SK-N-SH (cell line): ENCODE data around the gene MYADML2. TPM values are rescaled to one million over a fixed set of nuclear protein-coding genes. Genes with fewer than 3 reads are reported as not detected.

Experiments
- CTCF ChIA-PET: fragments of 300-600, 350-600 bp; formaldehyde crosslinking; extraction: SDS; loops from one replicate; lab custom pipeline; 2021; lab: Yijun Ruan, JAX
- POLR2A ChIA-PET: fragments of 350-600 bp; sonication (Branson Sonifier 250); formaldehyde crosslinking; extraction: SDS; loops from one replicate; lab custom pipeline; 2020; ENCODE audit warnings: antibody characterized with exemption, inconsistent platforms; lab: Yijun Ruan, JAX
- DNase-seq: peaks from one replicate; pipeline ENCODE4 v3.0.0; 2012
- H2AFZ ChIP-seq: fragments of 200-600 bp; sonication (generic); 2 replicates; pipeline ENCODE4 v1.8.1; 2016; ENCODE audit warnings: antibody characterized with exemption, mild to moderate bottlenecking, low read depth
- H3F3A ChIP-seq: fragments of 200-600 bp; sonication (generic); replicated peaks from 2 replicates; pipeline ENCODE3; 2016; ENCODE audit warnings: antibody characterized with exemption, mild to moderate bottlenecking; ENCODE audit not compliant: insufficient read depth
- H3K27ac ChIP-seq, 2 experiments: fragments of 200-500 bp in 1 of 2; fragments of 200-600 bp in 1 of 2; sonication (Bioruptor generic) in 1 of 2; sonication (generic), shearing (Covaris generic) in 1 of 2; 2 replicates each; pipeline versions ENCODE4 v1.5.1 to v1.6.1; 2014 to 2016; ENCODE audit warnings: low read depth in 2 of 2, inconsistent platforms in 1 of 2, low read length in 1 of 2, mild to moderate bottlenecking in 1 of 2, mixed read lengths in 1 of 2
- H3K27me3 ChIP-seq: fragments of 200-600 bp; sonication (generic), shearing (Covaris generic); 2 replicates; pipeline ENCODE4 v1.6.1; 2016; ENCODE audit warnings: mixed run types; ENCODE audit not compliant: insufficient read depth
- H3K36me3 ChIP-seq, 2 experiments: fragments of 200-500 bp in 1 of 2; fragments of 200-600 bp in 1 of 2; sonication (Bioruptor generic) in 1 of 2; sonication (generic) in 1 of 2; replicated peaks in 1 of 2; 2 replicates each; pipeline versions ENCODE3 to v1.5.1; 2014 to 2016; ENCODE audit warnings: low read length in 1 of 2, mild to moderate bottlenecking in 1 of 2; ENCODE audit not compliant: insufficient read depth in 2 of 2, control insufficient read depth in 1 of 2
- H3K4me1 ChIP-seq, 2 experiments: fragments of 200-500 bp in 1 of 2; fragments of 200-600 bp in 1 of 2; sonication (Bioruptor generic) in 1 of 2; sonication (generic), shearing (Covaris generic) in 1 of 2; 2 replicates each; pipeline versions ENCODE4 v1.5.1 to v1.6.1; 2014 to 2016; ENCODE audit warnings: low read depth in 1 of 2, low read length in 1 of 2, mixed run types in 1 of 2; ENCODE audit not compliant: insufficient read depth in 2 of 2, control insufficient read depth in 1 of 2
- H3K4me2 ChIP-seq: fragments of 200-600 bp; sonication (generic), shearing (Covaris generic); 2 replicates; pipeline ENCODE4 v1.6.1; 2017; ENCODE audit warnings: mixed run types
- H3K4me3 ChIP-seq, 2 experiments: fragments of 200-500 bp in 1 of 2; fragments of 200-600 bp in 1 of 2; sonication (Bioruptor generic) in 1 of 2; sonication (generic), shearing (Covaris generic) in 1 of 2; 2 replicates each; pipeline versions ENCODE4 v1.5.1 to v1.8.1; 2014 to 2016; ENCODE audit warnings: low read depth in 2 of 2, inconsistent platforms in 1 of 2, low read length in 1 of 2, mild to moderate bottlenecking in 1 of 2, mixed read lengths in 1 of 2, moderate library complexity in 1 of 2
- H3K79me2 ChIP-seq: fragments of 200-600 bp; sonication (generic); 2 replicates; pipeline ENCODE4 v1.8.1; 2017; ENCODE audit warnings: mild to moderate bottlenecking; ENCODE audit not compliant: insufficient read depth
- H3K9ac ChIP-seq: fragments of 200-600 bp; sonication (generic); 2 replicates; pipeline ENCODE4 v1.6.1; 2017; ENCODE audit warnings: mixed run types
- H3K9me2 ChIP-seq: fragments of 200-600 bp; sonication (generic); 2 replicates; pipeline ENCODE4 v1.6.1; 2017; ENCODE audit warnings: mixed run types
- H3K9me3 ChIP-seq: fragments of 200-600 bp; sonication (generic); 2 replicates; pipeline ENCODE4 v1.6.1; 2017; ENCODE audit warnings: mixed run types, mild to moderate bottlenecking, moderate library complexity
- H4K20me1 ChIP-seq: fragments of 200-600 bp; sonication (generic); 2 replicates; pipeline ENCODE4 v1.6.1; 2017; ENCODE audit warnings: mild to moderate bottlenecking, mixed run types; ENCODE audit not compliant: insufficient read depth
- EZH2phosphoT487 ChIP-seq: fragments of 200-600 bp; sonication (generic); IDR thresholded peaks from 2 replicates; pipeline ENCODE4 v1.6.1; 2017; ENCODE audit warnings: low read depth, mixed run types, mild to moderate bottlenecking, antibody characterized with exemption, moderate library complexity, borderline replicate concordance
- FOSL2 ChIP-seq: IDR thresholded peaks from 2 replicates; pipeline ENCODE4 v1.4.0; 2012; ENCODE audit warnings: low read depth, mild to moderate bottlenecking, moderate library complexity, borderline replicate concordance
- FOXJ3 ChIP-seq: sonication (generic); formaldehyde crosslinking; IDR thresholded peaks from 2 replicates; pipeline ENCODE4 v1.5.1; 2020; ENCODE audit warnings: mild to moderate bottlenecking, missing genetic modification reagents
- FOXM1 ChIP-seq: IDR thresholded peaks from 2 replicates; pipeline ENCODE4 v1.4.0; 2012; ENCODE audit warnings: low read depth, mild to moderate bottlenecking
- GABPA ChIP-seq: IDR thresholded peaks from 2 replicates; pipeline ENCODE4 v1.4.0; 2012; ENCODE audit warnings: low read depth, mild to moderate bottlenecking
- IRF3 ChIP-seq: fragments of 150-350 bp; IDR thresholded peaks from 2 replicates; pipeline ENCODE4 v1.6.1; 2016; ENCODE audit warnings: mild to moderate bottlenecking, low read depth, low read length
- JUND ChIP-seq: IDR thresholded peaks from 2 replicates; pipeline ENCODE4 v1.4.0; 2012
- MAX ChIP-seq: IDR thresholded peaks from 2 replicates; pipeline ENCODE4 v1.4.0; 2012; ENCODE audit warnings: low read depth
- MEF2A ChIP-seq: IDR thresholded peaks from 2 replicates; pipeline ENCODE4 v1.4.0; 2012; ENCODE audit warnings: low read depth, borderline replicate concordance
- MXI1 ChIP-seq: IDR thresholded peaks from 2 replicates; pipeline ENCODE4 v1.6.1; 2012; ENCODE audit warnings: mild to moderate bottlenecking, low read depth, low read length, improper control_type of control experiment
- NFIC ChIP-seq: IDR thresholded peaks from 2 replicates; pipeline ENCODE4 v1.4.0; 2012; ENCODE audit warnings: borderline replicate concordance
- NRF1 ChIP-seq: IDR thresholded peaks from 2 replicates; pipeline ENCODE4 v1.6.1; 2012; ENCODE audit warnings: low read depth, mild to moderate bottlenecking, low read length
- POLR2AphosphoS5 ChIP-seq: IDR thresholded peaks from 2 replicates; pipeline ENCODE4 v1.6.1; 2012; ENCODE audit warnings: low read depth, low read length
- RCOR1 ChIP-seq: fragments of 150-350 bp; IDR thresholded peaks from 2 replicates; pipeline ENCODE4 v1.6.1; 2017; ENCODE audit warnings: antibody characterized with exemption, low read length
- REST ChIP-seq: IDR thresholded peaks from 2 replicates; pipeline ENCODE4 v1.6.1; 2012; ENCODE audit warnings: mild to moderate bottlenecking, low read depth, low read length, moderate library complexity
- RFX5 ChIP-seq: IDR thresholded peaks from 2 replicates; pipeline ENCODE4 v1.6.1; 2012; ENCODE audit warnings: mild to moderate bottlenecking, improper control_type of control experiment, low read length
- SIN3A ChIP-seq: IDR thresholded peaks from 2 replicates; pipeline ENCODE4 v1.6.1; 2012; ENCODE audit warnings: low read depth, mild to moderate bottlenecking, low read length, moderate library complexity, borderline replicate concordance
- SMC3 ChIP-seq: IDR thresholded peaks from 2 replicates; pipeline ENCODE4 v1.6.1; 2012; ENCODE audit warnings: low read depth, low read length, improper control_type of control experiment
- TCF12 ChIP-seq: IDR thresholded peaks from 2 replicates; pipeline ENCODE4 v1.4.0; 2012
- ZBTB33 ChIP-seq: IDR thresholded peaks from 2 replicates; pipeline ENCODE4 v1.4.0; 2012; ENCODE audit warnings: low read depth, borderline replicate concordance
- WGBS: methylation state at CpG from one replicate; pipeline ENCODE4 v1.1.6; 2017; ENCODE audit warnings: low lambda C conversion rate; 5-methylcytosine and 5-hydroxymethylcytosine counted together
- polyA plus RNA-seq, 3 experiments: library from polyadenylated mRNA; depleted of rRNA; stranded (reverse); fragments of >200 nt; gene quantifications; 2 replicates each; pipeline ENCODE4 v1.2.3, GENCODE V29; 2012

Gene MYADML2
- polyA plus RNA-seq, 1 of the 3 experiments (the other 2 are of a cell fraction) = not detected

- peaks cover 31% of the 10 kb centered on the region for H3F3A ChIP-seq
- H3K36me3 ChIP-seq = peaks cover 25 to 73% of the 10 kb centered on the region in 2 experiments
Observed at GRCh38 chr17:81916234-81917001, 30.6 kb downstream of the MYADML2 start.

GRCh38 chr17:81915331-81915730 is 31.7 kb downstream of the MYADML2 start:
- Histone ChIP-seq H4K20me1 (peaks cover 53% of the 10 kb centered on the region), H3K4me1 (peaks cover 10 to 30% of the 10 kb centered on the region in 2 experiments), H3K9me2 (no peaks in the 10 kb centered on the region), H2AFZ (no peak overlapping the region), H3K4me2 (no peak overlapping the region), H3K27ac (no peak overlapping the region), H3K79me2 (peaks cover 55% of the 10 kb centered on the region), H3K9me3 (no peaks in the 10 kb centered on the region), H3K36me3 (peaks cover 21 to 62% of the 10 kb centered on the region in 2 experiments), H3K27me3 (no peaks in the 10 kb centered on the region), H3F3A (peaks cover 28% of the 10 kb centered on the region), H3K4me3 (no peak overlapping the region), H3K9ac (no peak overlapping the region)
- CTCF ChIA-PET = interaction anchor here (1.0 to 3.4 kb wide), 3 partner anchors 12 to 106 kb away, joined by 3 to 22 read pairs (median 3); partner anchors contain the start of gene MAFG
- no peak for DNase-seq
- POLR2A ChIA-PET = interaction anchor here (1.0 kb wide), 1 partner anchor 106 kb away, joined by 3 read pairs; no protein-coding TSS in a partner anchor
- TF ChIP-seq SIN3A (no peak), MEF2A (no peak), NFIC (no peak), TCF12 (no peak), ZBTB33 (no peak), RFX5 (no peak), REST (no peak), MXI1 (no peak), IRF3 (no peak), POLR2AphosphoS5 (no peak), NRF1 (no peak), FOXJ3 (CRISPR knock-in tag) (no peak), GABPA (no peak), FOXM1 (no peak), EZH2phosphoT487 (no peak), MAX (no peak), JUND (no peak), RCOR1 (no peak)
- WGBS = 92% methylated on average over 12 of the region's 12 CpGs

More at GRCh38 chr17:81916234-81917001, 30.6 kb downstream of the MYADML2 start:
- H3K9me3 ChIP-seq = no peaks in the 10 kb centered on the region
- ChIA-PET CTCF (interaction anchor here (0.5 to 3.4 kb wide), 6 partner anchors 11 to 106 kb away, joined by 3 to 22 read pairs (median 4); partner anchors contain the start of genes CENPX, MAFG, NOTUM and PYCR1), POLR2A (interaction anchor here (0.7 to 1.3 kb wide), 3 partner anchors 21 to 105 kb away, joined by 3 to 8 read pairs (median 3); partner anchors contain the start of gene PYCR1)
- H3K27me3 ChIP-seq = no peaks in the 10 kb centered on the region
- H3K27ac ChIP-seq = no peak overlapping the region
- H3K9ac ChIP-seq = peak overlapping the region; percentile 68; the same call in 1 of the 2 replicates
- TF ChIP-seq SMC3 (no peak), FOSL2 (no peak)
- peaks cover 60% of the 10 kb centered on the region for H3K79me2 ChIP-seq
- no peak overlapping the region for H2AFZ ChIP-seq
- WGBS = 79% methylated on average over 20 of the region's 21 CpGs
- peaks cover 7 to 26% of the 10 kb centered on the region in 2 experiments; a peak in 3 of 4 replicates for H3K4me1 ChIP-seq
- peak overlapping the region; percentile 89 to 100 for H3K4me3 ChIP-seq
- peaks cover 64% of the 10 kb centered on the region for H4K20me1 ChIP-seq
- peak overlapping the region; percentile 76 for H3K4me2 ChIP-seq
- H3K9me2 ChIP-seq = no peaks in the 10 kb centered on the region
- DNase-seq = no peak
